ENCODE measurements around the gene EIF3I.

DNA sequence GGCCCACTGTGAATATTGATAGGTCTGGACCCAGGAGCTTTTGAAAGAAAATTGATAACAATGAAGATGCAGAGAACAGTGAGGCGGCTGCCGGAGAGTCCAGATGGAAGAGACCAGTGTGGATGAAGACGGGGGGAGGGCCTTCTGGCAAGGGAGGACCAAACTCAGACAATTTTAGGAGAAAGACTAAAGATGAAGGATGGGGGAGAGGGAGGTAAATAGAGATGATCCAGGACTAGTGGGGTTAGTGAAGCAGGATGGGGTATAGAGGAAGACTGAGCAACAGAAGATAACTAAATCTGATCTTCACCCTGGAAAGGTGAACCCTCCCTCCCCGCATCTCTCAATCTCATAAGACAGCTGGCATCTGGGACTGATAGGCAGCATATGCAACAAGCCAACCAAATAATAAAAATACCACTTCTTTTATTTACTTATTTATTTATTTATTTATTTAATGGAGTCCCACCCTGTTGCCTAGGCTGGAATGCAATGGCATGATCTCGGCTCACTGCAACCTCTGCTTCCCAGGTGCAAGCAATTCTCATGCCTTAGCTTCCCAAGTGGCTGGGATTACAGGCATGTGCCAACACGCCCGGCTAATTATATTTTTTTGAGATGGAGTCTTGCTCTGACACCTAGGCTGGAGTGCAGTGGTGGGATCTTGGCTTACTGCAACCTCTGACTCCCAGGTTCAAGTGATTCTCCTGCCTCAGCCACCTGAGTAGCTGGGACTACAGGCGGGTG is 10.5 kb downstream of the EIF3I start:
- TF ChIP-seq, protein P1, sequence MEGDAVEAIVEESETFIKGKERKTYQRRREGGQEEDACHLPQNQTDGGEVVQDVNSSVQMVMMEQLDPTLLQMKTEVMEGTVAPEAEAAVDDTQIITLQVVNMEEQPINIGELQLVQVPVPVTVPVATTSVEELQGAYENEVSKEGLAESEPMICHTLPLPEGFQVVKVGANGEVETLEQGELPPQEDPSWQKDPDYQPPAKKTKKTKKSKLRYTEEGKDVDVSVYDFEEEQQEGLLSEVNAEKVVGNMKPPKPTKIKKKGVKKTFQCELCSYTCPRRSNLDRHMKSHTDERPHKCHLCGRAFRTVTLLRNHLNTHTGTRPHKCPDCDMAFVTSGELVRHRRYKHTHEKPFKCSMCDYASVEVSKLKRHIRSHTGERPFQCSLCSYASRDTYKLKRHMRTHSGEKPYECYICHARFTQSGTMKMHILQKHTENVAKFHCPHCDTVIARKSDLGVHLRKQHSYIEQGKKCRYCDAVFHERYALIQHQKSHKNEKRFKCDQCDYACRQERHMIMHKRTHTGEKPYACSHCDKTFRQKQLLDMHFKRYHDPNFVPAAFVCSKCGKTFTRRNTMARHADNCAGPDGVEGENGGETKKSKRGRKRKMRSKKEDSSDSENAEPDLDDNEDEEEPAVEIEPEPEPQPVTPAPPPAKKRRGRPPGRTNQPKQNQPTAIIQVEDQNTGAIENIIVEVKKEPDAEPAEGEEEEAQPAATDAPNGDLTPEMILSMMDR (IDR thresholded peaks at IDR 0.05; ENCODE audit: control extremely low read depth in 1 of 3, insufficient read depth in 1 of 3, low read depth in 1 of 3, low read length in 3 of 3): no peak
- no peak for TF ChIP-seq GTF2F1 (IDR thresholded peaks at IDR 0.05; ENCODE audit: borderline replicate concordance, low read depth, low read length)
- TF ChIP-seq RFX5 (IDR thresholded peaks at IDR 0.05; ENCODE audit: borderline replicate concordance, low read depth, low read length): no peak
- TF ChIP-seq, protein P2, sequence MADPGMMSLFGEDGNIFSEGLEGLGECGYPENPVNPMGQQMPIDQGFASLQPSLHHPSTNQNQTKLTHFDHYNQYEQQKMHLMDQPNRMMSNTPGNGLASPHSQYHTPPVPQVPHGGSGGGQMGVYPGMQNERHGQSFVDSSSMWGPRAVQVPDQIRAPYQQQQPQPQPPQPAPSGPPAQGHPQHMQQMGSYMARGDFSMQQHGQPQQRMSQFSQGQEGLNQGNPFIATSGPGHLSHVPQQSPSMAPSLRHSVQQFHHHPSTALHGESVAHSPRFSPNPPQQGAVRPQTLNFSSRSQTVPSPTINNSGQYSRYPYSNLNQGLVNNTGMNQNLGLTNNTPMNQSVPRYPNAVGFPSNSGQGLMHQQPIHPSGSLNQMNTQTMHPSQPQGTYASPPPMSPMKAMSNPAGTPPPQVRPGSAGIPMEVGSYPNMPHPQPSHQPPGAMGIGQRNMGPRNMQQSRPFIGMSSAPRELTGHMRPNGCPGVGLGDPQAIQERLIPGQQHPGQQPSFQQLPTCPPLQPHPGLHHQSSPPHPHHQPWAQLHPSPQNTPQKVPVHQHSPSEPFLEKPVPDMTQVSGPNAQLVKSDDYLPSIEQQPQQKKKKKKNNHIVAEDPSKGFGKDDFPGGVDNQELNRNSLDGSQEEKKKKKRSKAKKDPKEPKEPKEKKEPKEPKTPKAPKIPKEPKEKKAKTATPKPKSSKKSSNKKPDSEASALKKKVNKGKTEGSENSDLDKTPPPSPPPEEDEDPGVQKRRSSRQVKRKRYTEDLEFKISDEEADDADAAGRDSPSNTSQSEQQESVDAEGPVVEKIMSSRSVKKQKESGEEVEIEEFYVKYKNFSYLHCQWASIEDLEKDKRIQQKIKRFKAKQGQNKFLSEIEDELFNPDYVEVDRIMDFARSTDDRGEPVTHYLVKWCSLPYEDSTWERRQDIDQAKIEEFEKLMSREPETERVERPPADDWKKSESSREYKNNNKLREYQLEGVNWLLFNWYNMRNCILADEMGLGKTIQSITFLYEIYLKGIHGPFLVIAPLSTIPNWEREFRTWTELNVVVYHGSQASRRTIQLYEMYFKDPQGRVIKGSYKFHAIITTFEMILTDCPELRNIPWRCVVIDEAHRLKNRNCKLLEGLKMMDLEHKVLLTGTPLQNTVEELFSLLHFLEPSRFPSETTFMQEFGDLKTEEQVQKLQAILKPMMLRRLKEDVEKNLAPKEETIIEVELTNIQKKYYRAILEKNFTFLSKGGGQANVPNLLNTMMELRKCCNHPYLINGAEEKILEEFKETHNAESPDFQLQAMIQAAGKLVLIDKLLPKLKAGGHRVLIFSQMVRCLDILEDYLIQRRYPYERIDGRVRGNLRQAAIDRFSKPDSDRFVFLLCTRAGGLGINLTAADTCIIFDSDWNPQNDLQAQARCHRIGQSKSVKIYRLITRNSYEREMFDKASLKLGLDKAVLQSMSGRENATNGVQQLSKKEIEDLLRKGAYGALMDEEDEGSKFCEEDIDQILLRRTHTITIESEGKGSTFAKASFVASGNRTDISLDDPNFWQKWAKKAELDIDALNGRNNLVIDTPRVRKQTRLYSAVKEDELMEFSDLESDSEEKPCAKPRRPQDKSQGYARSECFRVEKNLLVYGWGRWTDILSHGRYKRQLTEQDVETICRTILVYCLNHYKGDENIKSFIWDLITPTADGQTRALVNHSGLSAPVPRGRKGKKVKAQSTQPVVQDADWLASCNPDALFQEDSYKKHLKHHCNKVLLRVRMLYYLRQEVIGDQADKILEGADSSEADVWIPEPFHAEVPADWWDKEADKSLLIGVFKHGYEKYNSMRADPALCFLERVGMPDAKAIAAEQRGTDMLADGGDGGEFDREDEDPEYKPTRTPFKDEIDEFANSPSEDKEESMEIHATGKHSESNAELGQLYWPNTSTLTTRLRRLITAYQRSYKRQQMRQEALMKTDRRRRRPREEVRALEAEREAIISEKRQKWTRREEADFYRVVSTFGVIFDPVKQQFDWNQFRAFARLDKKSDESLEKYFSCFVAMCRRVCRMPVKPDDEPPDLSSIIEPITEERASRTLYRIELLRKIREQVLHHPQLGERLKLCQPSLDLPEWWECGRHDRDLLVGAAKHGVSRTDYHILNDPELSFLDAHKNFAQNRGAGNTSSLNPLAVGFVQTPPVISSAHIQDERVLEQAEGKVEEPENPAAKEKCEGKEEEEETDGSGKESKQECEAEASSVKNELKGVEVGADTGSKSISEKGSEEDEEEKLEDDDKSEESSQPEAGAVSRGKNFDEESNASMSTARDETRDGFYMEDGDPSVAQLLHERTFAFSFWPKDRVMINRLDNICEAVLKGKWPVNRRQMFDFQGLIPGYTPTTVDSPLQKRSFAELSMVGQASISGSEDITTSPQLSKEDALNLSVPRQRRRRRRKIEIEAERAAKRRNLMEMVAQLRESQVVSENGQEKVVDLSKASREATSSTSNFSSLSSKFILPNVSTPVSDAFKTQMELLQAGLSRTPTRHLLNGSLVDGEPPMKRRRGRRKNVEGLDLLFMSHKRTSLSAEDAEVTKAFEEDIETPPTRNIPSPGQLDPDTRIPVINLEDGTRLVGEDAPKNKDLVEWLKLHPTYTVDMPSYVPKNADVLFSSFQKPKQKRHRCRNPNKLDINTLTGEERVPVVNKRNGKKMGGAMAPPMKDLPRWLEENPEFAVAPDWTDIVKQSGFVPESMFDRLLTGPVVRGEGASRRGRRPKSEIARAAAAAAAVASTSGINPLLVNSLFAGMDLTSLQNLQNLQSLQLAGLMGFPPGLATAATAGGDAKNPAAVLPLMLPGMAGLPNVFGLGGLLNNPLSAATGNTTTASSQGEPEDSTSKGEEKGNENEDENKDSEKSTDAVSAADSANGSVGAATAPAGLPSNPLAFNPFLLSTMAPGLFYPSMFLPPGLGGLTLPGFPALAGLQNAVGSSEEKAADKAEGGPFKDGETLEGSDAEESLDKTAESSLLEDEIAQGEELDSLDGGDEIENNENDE (IDR thresholded peaks at IDR 0.05; ENCODE audit: insufficient replicate concordance, low read length): no peak
- TF ChIP-seq SP4 (IDR thresholded peaks at IDR 0.05; ENCODE audit: low read length): no peak
- TF ChIP-seq ZNF274 (IDR thresholded peaks at IDR 0.05; ENCODE audit: borderline replicate concordance, extremely low read depth, low read length): no peak
- TF ChIP-seq, protein P3, sequence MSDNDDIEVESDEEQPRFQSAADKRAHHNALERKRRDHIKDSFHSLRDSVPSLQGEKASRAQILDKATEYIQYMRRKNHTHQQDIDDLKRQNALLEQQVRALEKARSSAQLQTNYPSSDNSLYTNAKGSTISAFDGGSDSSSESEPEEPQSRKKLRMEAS (IDR thresholded peaks at IDR 0.05): no peak
- TF ChIP-seq EP300 (IDR thresholded peaks at IDR 0.05; ENCODE audit: borderline replicate concordance in 1 of 2, low read depth in 2 of 2, low read length in 2 of 2): no peak
